ENCODE data around the gene NAALADL2.

GRCh38 chr3:174826069-174826468, 33.1 kb upstream of the NAALADL2 start:
- TF ChIP-seq CTCF (IDR thresholded peaks at IDR 0.05; ENCODE audit: extremely low read depth in 1 of 2, insufficient read depth in 1 of 2, low read depth in 1 of 2, low read length in 2 of 2) (no peak), POLR2AphosphoS5 (IDR thresholded peaks at IDR 0.05; ENCODE audit: insufficient read depth, low read depth, low read length) (no peak), EZH2 (IDR thresholded peaks at IDR 0.05; ENCODE audit: borderline replicate concordance, low read depth, low read length, severe bottlenecking) (no peak), JUN (IDR thresholded peaks at IDR 0.05; ENCODE audit: borderline replicate concordance, insufficient read depth, insufficient read length, low read depth) (no peak), POLR2A (IDR thresholded peaks at IDR 0.05; ENCODE audit: low read depth, low read length) (no peak), MAX (IDR thresholded peaks at IDR 0.05; ENCODE audit: insufficient read depth, insufficient read length) (no peak)

All from endothelial cell of umbilical vein (primary cell).